Osteoblast (primary cell): ENCODE results near the gene SHISA9. TPM values are rescaled to one million over a fixed set of nuclear protein-coding genes. Genes with fewer than 3 reads are reported as not detected.

Source experiments
- DNase-seq: peaks from one replicate; pipeline ENCODE4 v3.0.0; 2011; ENCODE audit warnings: low spot score, mixed read lengths; ENCODE audit not compliant: insufficient read length; ENCODE audit errors: missing footprints
- H2AFZ ChIP-seq: 2 replicates; pipeline ENCODE4 v1.6.0; 2011; ENCODE audit warnings: mild to moderate bottlenecking, low read length
- H3K27ac ChIP-seq: 2 replicates; pipeline ENCODE4 v1.5.1; 2011; ENCODE audit warnings: mild to moderate bottlenecking, low read depth, low read length, moderate library complexity
- H3K27me3 ChIP-seq: 2 replicates; pipeline ENCODE4 v1.6.0; 2012; ENCODE audit warnings: mild to moderate bottlenecking, control low read depth, inconsistent platforms, low read length, moderate library complexity; ENCODE audit not compliant: insufficient read depth
- H3K36me3 ChIP-seq: 2 replicates; pipeline ENCODE4 v1.5.1; 2011; ENCODE audit warnings: mild to moderate bottlenecking, low read length, control low read depth, moderate library complexity; ENCODE audit not compliant: insufficient read depth
- H3K4me1 ChIP-seq: 2 replicates; pipeline ENCODE4 v1.5.1; 2011; ENCODE audit warnings: mild to moderate bottlenecking, low read length, control low read depth, moderate library complexity; ENCODE audit not compliant: insufficient read depth
- H3K4me2 ChIP-seq: 2 replicates; pipeline ENCODE4 v1.6.0; 2011; ENCODE audit warnings: mild to moderate bottlenecking, low read length; ENCODE audit not compliant: insufficient read depth
- H3K4me3 ChIP-seq: fragments of 200-600 bp; sonication (generic); 3 replicates; pipeline ENCODE4 v1.5.1; 2012; ENCODE audit warnings: mild to moderate bottlenecking, low read length, inconsistent platforms; ENCODE audit not compliant: insufficient read depth
- H3K79me2 ChIP-seq: 2 replicates; pipeline ENCODE4 v1.6.0; 2012; ENCODE audit warnings: mild to moderate bottlenecking, low read length, control low read depth, inconsistent platforms; ENCODE audit not compliant: insufficient read depth
- H3K9me3 ChIP-seq: 2 replicates; pipeline ENCODE4 v1.5.1; 2011; ENCODE audit warnings: low read depth, low read length, control low read depth
- H4K20me1 ChIP-seq: 2 replicates; pipeline ENCODE4 v1.6.0; 2012; ENCODE audit warnings: mild to moderate bottlenecking, low read length, control low read depth; ENCODE audit not compliant: insufficient read depth
- CTCF ChIP-seq: IDR thresholded peaks from 2 replicates; pipeline ENCODE4 v1.5.1; 2011; ENCODE audit warnings: mild to moderate bottlenecking, low read depth, low read length, moderate library complexity; ENCODE audit errors: extremely low read depth
- total RNA-seq: library from RNA; depleted of rRNA; stranded (reverse); fragments of >200 nt; gene quantifications from 2 replicates; pipeline ENCODE4 v1.2.3, GENCODE V29; 2012

Gene SHISA9
- total RNA-seq, 1 donor, result under 0.01 TPM

- H3K36me3 ChIP-seq, result no peaks in the 10 kb centered on the region
- H3K9me3 ChIP-seq, result no peaks in the 10 kb centered on the region
- no peak for DNase-seq
- H3K27ac ChIP-seq, result no peak overlapping the region
- TF ChIP-seq CTCF, result no peak
- H3K4me1 ChIP-seq, result no peaks in the 10 kb centered on the region
- no peaks in the 10 kb centered on the region for H3K27me3 ChIP-seq
- H3K4me3 ChIP-seq, result no peak overlapping the region
- no peaks in the 10 kb centered on the region for H3K79me2 ChIP-seq
- H4K20me1 ChIP-seq, result no peaks in the 10 kb centered on the region
- no peak overlapping the region for H2AFZ ChIP-seq
- H3K4me2 ChIP-seq, result no peak overlapping the region
Measured at GRCh38 chr16:13127144-13127543, 225.7 kb downstream of the SHISA9 start.

- H3K9me3 ChIP-seq, result no peaks in the 10 kb centered on the region
- H4K20me1 ChIP-seq, result no peaks in the 10 kb centered on the region
- no peak overlapping the region for H2AFZ ChIP-seq
- H3K27me3 ChIP-seq, result no peaks in the 10 kb centered on the region
- H3K4me3 ChIP-seq, result no peak overlapping the region
- no peaks in the 10 kb centered on the region for H3K79me2 ChIP-seq
- no peak overlapping the region for H3K4me2 ChIP-seq
- TF ChIP-seq CTCF, result no peak
- H3K36me3 ChIP-seq, result no peaks in the 10 kb centered on the region
- no peak for DNase-seq
- no peaks in the 10 kb centered on the region for H3K4me1 ChIP-seq
- no peak overlapping the region for H3K27ac ChIP-seq
Measured at GRCh38 chr16:13130586-13130985, 229.2 kb downstream of the SHISA9 start.

- Histone ChIP-seq H3K4me1 (no peaks in the 10 kb centered on the region), H3K36me3 (no peaks in the 10 kb centered on the region), H3K4me2 (no peak overlapping the region), H3K27me3 (no peaks in the 10 kb centered on the region), H4K20me1 (no peaks in the 10 kb centered on the region), H2AFZ (no peak overlapping the region), H3K27ac (no peak overlapping the region), H3K9me3 (no peaks in the 10 kb centered on the region), H3K4me3 (no peak overlapping the region), H3K79me2 (no peaks in the 10 kb centered on the region)
- no peak for DNase-seq
- no peak for TF ChIP-seq CTCF
Measured at GRCh38 chr16:13134836-13135235, 233.4 kb downstream of the SHISA9 start.

GRCh38 chr16:13136901-13137300 lies 235.5 kb downstream of the SHISA9 start:
- Histone ChIP-seq H4K20me1 (no peaks in the 10 kb centered on the region), H3K4me3 (no peak overlapping the region), H3K36me3 (no peaks in the 10 kb centered on the region), H3K27ac (no peak overlapping the region), H3K4me2 (no peak overlapping the region), H3K4me1 (no peaks in the 10 kb centered on the region), H3K79me2 (no peaks in the 10 kb centered on the region), H3K27me3 (no peaks in the 10 kb centered on the region), H2AFZ (no peak overlapping the region), H3K9me3 (no peaks in the 10 kb centered on the region)
- no peak for DNase-seq
- TF ChIP-seq CTCF, result no peak
